G401.6 (cell line): ENCODE measurements around the gene SLC2A1.
A peak's percentile ranks its signal among the peaks of the same experiment; 100 is the strongest.

Experiments
- FAIRE-seq: peaks from 2 replicates; lab custom pipeline; 2012; peaks lifted over from hg19 to GRCh38; lab: Jason Lieb, UNC

Gene SLC2A1

DNA sequence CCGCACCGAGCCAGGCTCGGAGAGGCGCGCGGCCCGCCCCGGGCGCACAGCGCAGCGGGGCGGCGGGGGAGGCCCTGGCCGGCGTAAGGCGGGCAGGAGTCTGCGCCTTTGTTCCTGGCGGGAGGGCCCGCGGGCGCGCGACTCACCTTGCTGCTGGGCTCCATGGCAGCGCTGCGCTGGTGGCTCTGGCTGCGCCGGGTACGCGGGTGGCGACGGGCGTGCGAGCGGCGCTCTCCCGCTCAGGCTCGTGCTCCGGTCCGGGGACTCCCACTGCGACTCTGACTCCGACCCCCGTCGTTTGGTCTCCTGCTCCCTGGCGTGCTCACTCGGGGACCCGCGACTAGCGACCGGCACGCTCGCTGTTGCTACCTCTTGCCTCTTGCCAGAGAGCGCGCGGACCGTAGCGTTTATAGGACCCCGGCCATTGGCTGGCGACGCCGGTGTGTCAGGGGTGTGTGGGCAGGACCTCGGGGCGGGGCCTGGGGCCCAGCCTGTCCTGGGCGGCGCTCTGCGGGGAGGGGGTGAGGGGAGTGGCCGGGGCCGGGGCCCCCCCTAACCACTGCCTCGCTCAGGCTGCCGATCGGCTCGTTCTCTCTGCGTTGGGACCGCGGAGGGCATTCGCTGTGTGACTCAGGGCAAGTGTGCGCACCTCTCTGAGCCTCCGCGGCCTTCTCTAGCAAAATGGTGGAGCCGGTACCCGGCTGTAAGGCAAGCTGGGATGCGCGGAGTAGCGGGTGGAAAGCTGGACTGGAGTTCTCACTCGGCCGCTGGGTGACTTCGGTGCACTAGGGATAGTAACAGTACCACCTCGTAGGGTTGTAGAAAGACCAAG, at the start of gene SLC2A1:
Gene SLC2A1 (minus strand): TSS at position 381 of the 832 bp plus-strand sequence. CDS start 217 bp downstream, at position 164.
- FAIRE-seq, result peak; percentile 89

DNA sequence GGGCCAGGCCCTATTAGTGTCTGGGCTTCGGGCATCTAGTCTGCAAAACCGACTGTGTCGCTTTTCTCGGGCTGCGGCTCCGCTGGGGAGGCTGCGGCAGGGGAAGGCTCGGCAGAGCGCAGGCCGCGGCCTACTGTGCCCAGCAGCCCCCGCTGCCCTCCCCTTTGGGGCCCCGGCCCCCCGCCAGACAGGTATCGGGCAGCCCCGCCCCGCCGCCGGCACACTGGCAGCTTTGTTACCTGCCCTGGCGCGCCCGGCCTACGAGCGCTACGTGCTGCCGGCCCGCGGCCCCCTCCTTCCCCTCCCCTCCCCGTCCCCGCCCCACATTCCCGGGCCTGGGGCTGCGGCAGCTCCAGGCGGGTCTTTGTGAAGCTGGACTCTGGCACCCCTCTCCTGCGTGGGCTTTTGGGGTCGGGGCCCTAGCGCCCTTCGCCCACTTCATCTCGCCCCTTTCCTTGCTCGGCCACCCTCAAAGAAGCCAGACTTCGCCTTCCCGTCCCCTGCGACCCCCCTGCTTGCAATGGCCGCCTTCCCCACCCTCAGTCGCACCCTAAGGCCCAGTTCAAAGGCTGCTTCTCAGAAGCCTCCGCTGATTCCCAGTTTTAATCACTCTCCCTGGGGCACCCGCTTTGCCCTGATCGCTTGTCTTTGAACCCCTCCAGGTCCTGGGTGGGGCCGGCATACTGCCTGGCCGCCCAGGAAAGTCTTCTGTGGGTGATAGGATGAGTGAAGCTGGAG, 48.9 kb upstream of the SLC2A1 start:
- FAIRE-seq, result no peak

DNA sequence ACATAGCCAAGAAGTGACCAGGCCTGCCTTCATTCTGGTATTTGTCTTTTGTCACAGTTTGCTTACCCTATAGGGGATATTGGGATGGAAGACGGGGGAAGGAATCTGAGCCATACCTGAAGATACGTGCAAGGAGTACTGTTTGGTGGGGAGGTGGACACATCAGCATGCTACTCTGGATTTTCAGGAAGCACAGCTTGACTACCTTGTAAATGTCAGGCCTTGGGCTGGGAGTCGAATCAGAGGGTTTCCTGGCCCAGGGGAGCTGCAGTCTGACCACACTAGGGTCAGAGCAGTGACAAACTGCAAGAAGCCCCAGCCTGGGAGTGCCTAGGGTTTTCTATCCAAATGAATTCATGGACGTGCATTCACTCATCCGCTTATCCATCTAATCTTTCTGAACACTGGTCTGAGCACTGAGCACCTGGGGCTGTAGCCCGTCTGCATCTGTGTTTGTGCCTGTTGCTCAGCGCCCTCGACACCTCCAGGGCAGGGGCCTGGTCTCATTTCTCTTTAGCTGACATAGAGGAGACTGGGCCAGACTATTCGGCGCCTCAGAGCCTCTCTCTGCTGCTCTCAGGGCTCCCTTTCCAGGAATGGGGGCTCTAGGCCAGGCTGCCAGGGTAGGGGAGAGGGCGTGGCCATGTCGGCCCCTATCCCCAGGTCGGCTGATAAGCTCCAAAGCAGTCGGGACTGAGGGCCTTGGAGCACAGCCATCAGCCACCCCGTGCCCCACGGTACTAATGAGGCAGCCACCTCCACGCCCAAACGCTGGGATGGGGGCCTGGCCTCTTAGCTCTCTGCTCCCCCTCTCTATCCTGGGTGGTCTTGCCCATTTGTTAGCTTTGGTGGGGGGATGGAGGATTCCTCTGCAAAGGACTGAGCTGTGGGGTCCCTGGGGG, 47.0 kb upstream of the SLC2A1 start:
- FAIRE-seq, result no peak

DNA sequence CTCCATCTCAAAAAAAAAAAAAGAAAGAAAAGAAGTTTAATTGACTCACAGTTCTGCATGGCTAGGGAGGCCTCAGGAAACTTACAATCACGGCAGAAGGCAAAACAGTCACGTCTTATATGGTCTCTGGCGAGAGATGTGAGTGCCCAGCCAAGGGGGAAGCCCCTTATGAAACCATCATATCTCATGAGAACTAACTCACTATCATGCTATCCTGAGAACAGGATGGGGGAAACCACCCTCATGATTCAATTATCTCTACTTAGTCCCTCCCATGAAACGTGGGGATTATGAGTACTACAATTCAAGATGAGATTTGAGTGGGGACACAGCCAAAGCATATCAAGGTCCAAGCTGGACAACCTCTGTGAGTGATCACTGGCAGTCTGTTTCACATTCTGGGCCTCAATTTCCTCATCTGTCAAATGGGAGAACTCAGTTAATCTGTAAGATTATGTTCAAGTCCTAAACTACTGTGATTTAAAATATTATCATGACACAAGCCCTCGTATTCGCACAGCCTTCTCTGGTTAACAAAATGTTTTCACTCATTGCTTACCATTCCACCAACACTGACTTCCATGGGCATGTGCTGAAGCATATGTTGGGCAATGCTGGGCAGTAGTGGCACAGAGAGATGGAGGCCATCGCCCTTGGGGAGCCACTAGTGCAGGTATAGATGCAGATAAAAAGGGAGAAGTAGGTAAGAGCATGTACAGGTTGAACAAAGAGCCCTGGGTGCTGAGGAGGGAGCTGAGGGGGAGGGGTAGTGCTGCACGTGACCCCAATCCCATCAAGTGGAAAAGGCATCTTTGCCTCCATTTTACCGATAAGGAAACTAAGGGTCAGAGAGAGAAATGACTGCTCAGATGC, 46.2 kb upstream of the SLC2A1 start:
- no peak for FAIRE-seq

- FAIRE-seq, result no peak
These were observed 44.1 kb upstream of the SLC2A1 start for GRCh38 chr1:43002766-43003165.

DNA sequence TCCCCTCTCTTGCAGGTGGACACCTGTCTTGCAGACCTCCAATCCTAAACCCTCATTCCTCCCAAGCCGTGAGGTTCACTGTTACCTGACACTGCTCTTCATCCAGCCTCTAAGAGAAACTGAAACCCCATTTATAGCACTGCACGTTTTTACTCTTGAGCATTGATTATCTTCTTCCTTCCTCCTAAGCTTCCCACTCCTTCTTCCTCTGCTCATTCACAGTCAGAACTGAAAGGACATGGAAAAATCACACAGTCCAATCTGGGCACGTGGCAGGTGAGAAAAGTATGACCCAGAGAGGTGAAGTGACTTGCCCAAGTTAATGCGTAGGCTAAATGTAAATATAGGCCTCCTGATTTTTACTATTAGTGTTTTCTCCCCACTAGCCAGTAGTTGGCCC, 43.4 kb upstream of the SLC2A1 start:
- FAIRE-seq, result no peak

DNA sequence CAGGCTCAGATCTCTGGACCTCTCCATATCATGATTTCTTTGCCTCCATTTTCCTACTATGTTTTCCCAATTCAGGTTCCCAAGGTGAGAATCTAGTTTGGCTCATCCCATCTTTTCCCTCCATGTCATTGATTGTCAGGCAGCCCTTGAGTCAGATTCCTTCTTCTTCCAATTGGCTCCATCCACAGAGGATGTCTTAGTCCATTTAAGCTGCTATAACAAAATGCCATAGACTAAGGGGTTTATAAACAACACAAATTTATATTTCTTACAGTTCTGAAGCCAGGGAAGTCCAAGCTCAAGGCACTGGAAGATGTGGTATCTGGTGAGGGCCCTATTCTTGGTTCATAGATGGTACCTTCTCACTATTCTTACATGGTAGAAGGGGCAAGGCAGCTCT, 42.8 kb upstream of the SLC2A1 start:
- FAIRE-seq, result no peak

GRCh38 chr1:43000271-43000670, 41.6 kb upstream of the SLC2A1 start:
- no peak for FAIRE-seq

DNA sequence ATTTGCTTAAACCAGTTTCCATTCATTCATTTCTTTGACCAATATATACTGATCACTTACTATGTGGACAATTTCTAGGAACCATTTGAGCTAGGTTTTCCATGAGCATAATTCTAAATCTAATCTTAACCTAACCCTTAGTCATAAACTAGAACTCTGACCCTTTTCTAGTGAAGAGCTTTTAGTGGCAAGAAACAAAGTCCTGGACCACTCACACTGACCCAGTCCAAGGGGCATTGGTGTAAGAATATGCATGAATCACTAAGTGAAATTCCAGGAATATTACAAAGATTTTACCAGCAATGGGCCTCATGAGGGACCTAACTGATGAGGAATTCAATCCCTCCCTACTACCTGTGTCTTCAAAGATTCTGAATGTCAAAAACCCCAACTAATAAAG, 40.6 kb upstream of the SLC2A1 start:
- FAIRE-seq, result no peak

DNA sequence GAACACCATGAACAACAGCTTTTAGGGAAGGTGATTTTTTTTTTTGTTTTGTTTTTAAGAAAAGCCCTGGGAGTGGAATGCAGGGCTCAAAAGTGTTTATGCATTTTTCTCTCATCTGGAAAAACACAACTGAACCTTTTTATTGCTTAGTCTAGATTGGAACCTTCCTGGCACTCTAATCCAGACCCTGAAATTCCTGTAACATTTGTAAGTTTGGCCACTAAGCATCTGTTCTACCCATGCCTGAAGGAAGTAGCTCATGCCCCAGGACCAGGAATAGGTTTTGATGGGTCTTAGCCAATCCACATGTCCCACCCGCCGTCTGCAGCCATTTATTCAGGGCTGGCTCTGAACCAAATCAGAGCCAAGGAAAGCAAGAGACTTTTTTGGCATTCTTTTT, 39.7 kb upstream of the SLC2A1 start:
- FAIRE-seq, result no peak

- no peak for FAIRE-seq
These were observed 37.8 kb upstream of the SLC2A1 start for GRCh38 chr1:42996384-42996970.

DNA sequence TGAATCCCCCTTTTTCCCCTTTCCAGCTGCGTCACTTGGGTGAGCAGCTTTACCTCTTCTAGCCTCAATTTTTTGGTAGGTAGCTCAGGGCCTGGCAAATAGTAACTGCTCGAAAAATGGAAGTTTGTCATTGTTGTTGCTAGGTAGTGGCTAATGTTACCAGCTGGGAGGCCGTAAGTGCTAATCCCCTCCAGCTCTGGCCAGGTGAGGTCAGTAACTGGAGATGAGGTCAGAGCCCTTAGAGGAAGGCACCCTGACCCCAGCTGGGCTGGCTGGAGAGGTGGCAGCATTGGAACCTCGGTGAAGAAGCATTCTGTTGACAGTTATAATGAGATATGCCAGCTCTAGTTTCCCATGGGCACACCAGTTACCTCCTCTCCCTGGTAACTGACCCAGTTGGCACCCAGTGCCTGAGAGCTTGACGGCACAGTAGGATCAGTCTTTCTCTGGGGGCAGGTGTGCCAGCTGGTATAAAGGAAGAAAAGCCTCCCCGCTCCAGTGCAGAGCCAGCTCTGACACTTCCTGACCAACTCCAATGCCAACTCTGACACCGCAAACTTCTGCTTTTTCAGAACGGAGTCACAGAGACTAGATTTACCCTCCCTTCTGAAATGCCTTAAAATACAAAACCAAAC, 35.0 kb upstream of the SLC2A1 start:
- no peak for FAIRE-seq

GRCh38 chr1:42992054-42992571, 33.4 kb upstream of the SLC2A1 start:
- FAIRE-seq, result peak; percentile 96

DNA sequence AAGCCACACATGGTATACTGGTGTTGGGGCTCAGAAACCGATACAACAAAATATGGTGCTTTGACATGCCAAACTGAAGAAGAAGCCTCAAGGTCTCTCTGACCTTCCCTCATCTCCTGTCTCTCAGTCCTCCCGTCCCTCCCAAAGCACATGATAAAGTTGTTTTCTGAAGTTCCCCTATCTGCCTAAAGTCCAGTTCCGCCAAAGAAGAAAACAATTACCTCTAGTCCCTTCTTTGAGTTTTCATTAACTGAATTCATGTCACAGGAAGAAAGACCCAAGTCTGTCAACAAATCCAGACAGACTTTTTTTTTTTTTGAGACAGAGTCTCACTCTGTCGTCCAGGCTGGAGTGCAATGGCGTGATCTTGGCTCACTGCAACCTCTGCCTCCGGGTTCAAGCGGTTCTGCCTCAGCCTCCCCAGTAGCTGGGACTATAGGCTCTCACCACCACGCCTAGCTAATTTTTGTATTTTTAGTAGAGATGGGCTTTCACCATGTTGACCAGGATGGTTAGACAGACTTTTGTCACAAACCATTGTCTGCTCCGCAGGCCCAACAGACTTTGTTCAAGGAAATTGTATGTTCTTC, 32.2 kb upstream of the SLC2A1 start:
- FAIRE-seq, result no peak

DNA sequence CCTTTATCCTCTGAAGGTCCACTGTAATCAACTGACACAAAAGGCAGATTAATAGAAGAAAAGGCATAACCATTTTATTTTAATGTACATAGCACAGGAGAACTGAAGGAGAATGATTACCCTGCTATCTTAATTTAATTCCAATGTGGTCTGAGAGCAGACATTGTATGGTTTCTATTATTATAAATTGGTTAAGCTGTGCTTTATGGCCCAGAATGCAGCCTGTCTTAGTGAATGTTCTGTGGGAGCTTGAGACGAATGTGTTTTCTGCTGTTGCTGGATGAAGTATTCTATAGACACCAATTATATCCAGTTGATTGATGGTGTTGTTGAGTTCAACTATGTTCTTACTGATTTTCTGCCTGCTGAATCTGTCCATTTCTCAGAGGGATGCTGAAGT, 25.0 kb upstream of the SLC2A1 start:
- no peak for FAIRE-seq

DNA sequence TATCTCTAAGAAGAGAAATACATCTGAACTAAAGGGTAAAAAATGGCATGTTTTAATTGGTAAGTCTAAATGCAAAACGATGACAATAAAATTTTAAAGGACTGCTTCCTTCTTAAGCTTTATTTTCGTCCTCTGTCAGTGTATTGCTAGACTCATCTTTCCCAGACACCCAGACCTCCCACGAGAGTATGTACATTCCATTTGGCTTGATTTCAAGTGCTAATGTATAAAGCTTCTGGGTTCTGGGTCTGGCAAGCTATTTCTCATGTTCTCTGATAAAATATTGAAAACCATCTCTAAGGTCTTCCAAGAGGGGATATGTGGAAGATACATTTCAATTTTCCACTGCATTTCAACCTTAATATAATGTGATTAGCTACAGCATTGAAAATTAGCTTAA, 24.6 kb upstream of the SLC2A1 start:
- FAIRE-seq, result no peak

GRCh38 chr1:42982641-42983040, 24.0 kb upstream of the SLC2A1 start:
- FAIRE-seq, result no peak

GRCh38 chr1:42981871-42982270, 23.2 kb upstream of the SLC2A1 start:
- FAIRE-seq, result no peak

DNA sequence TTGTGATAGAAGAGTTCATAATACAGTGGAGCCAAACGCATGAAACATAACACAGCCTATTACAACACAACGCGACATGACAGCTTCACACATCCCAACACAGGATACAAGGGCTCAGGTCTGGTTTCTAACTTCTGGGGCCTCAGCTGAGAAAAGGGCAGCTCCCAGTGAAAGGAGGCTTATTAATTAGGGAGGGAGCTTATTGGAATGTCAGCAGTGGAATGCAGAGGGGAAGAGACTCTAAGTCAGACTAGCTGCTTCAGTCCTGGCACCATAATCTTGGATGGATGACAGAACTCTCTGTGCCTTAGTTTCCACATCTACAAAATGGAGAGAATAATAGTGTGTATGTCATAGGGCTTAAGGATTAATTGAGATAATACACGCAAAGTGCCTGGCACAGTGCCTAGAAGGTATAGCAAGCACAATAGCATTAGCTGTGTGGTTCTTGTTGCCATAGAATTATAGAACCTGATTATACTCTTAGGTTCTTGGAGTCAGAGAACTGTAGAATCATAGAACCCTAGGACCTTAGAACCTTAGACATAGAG, 22.7 kb upstream of the SLC2A1 start:
- FAIRE-seq, result no peak
